Endodermal cell (in vitro differentiated cells): ENCODE measurements around the gene FKBP14. TPM values are rescaled to one million over a fixed set of nuclear protein-coding genes. Genes with fewer than 3 reads are reported as not detected.

Experiments used
- DNase-seq: peaks from one replicate; pipeline ENCODE4 v3.0.0-alpha.2; 2017
- H3K27ac ChIP-seq: 2 replicates; pipeline ENCODE4 v1.5.1; 2013; ENCODE audit warnings: mild to moderate bottlenecking, low read depth, low read length, moderate library complexity
- H3K27me3 ChIP-seq: 2 replicates; pipeline ENCODE4 v1.6.1; 2013; ENCODE audit warnings: mild to moderate bottlenecking, low read length, moderate library complexity; ENCODE audit not compliant: insufficient read depth, control insufficient read depth, poor library complexity, severe bottlenecking
- H3K36me3 ChIP-seq: 2 replicates; pipeline ENCODE4 v1.7.0; 2013; ENCODE audit warnings: mild to moderate bottlenecking, low read length, moderate library complexity; ENCODE audit not compliant: control insufficient read depth, insufficient read depth
- H3K4me1 ChIP-seq: one replicate; pipeline ENCODE4 v1.7.0; 2013; ENCODE audit warnings: low read length; ENCODE audit not compliant: control insufficient read depth, insufficient read depth
- H3K4me3 ChIP-seq: 2 replicates; pipeline ENCODE4 v1.5.1; 2013; ENCODE audit warnings: mild to moderate bottlenecking, low read length, moderate library complexity
- H3K9ac ChIP-seq: 2 replicates; pipeline ENCODE4 v1.6.1; 2013; ENCODE audit warnings: mild to moderate bottlenecking, low read length, moderate library complexity; ENCODE audit not compliant: poor library complexity, severe bottlenecking; ENCODE audit errors: extremely low read depth
- H3K9me3 ChIP-seq: 2 replicates; pipeline ENCODE4 v1.6.1; 2013; ENCODE audit warnings: mild to moderate bottlenecking, low read length, moderate library complexity; ENCODE audit not compliant: control insufficient read depth
- H3K27ac Mint-ChIP-seq: 2 replicates; pipeline ENCODE4 v1.8.0; 2020; ENCODE audit warnings: mixed read lengths
- H3K27me3 Mint-ChIP-seq: 2 replicates; pipeline ENCODE4 v1.8.0; 2021; ENCODE audit warnings: mild to moderate bottlenecking, mixed read lengths; ENCODE audit not compliant: insufficient read depth
- H3K36me3 Mint-ChIP-seq: 2 replicates; pipeline ENCODE4 v1.8.0; 2020; ENCODE audit warnings: low read depth, mixed read lengths
- H3K4me1 Mint-ChIP-seq: 2 replicates; pipeline ENCODE4 v1.8.0; 2020; ENCODE audit warnings: mixed read lengths
- H3K4me3 Mint-ChIP-seq: 2 replicates; pipeline ENCODE4 v1.8.0; 2020; ENCODE audit warnings: mild to moderate bottlenecking, moderate library complexity, mixed read lengths
- H3K9me3 Mint-ChIP-seq: 2 replicates; pipeline ENCODE4 v1.8.0; 2020; ENCODE audit warnings: mild to moderate bottlenecking, mixed read lengths
- CTCF ChIP-seq: fragments of 200-600 bp; sonication (generic); conservative IDR thresholded peaks from 2 replicates; pipeline ENCODE4 v1.5.0; 2021; ENCODE audit warnings: antibody characterized with exemption, mild to moderate bottlenecking
- WGBS, 2 experiments: methylation state at CpG; one replicate each; pipeline versions ENCODE4 v1.1.5 to v1.1.7; 2013; ENCODE audit warnings: missing lambda C conversion rate in 2 of 2, mixed read lengths in 1 of 2; ENCODE audit not compliant: insufficient coverage in 1 of 2, insufficient read length in 1 of 2; 5-methylcytosine and 5-hydroxymethylcytosine counted together
- long read RNA-seq, 4 experiments: library from polyadenylated mRNA in 2 of 4; library from RNA in 1 of 4; library from capped mRNA in 1 of 4; stranded (forward) in 3 of 4; unstranded in 1 of 4; transcript quantifications; one replicate each; pipeline ENCODE4 v2.0.0, GENCODE V29; 2020 to 2021; ENCODE audit warnings: inconsistent platforms in 1 of 4
- polyA plus RNA-seq, 2 experiments: library from polyadenylated mRNA; stranded (reverse); fragments of 50-300 nt; gene quantifications; one replicate each; pipeline ENCODE4 v1.2.3, GENCODE V29; 2013
- total RNA-seq, 2 donors: library from RNA; stranded (reverse); fragmentation: NEBNext Ultra II Directional in 1 of 2; extraction: Animal tissue kit (Norgen Biotek cat#: 25700) in 1 of 2; gene quantifications; 2 replicates in 1 of 2; 3 replicates in 1 of 2; pipeline ENCODE4 v1.2.1, GENCODE V29; 2021

Gene FKBP14
- total RNA-seq = 10 to 100 TPM; 15.1 to 24.8 TPM
- 12.9 TPM for polyA plus RNA-seq (2013, experiment 1 of 2)
- 10.9 TPM for polyA plus RNA-seq (2013, experiment 2 of 2)
- long read RNA-seq, experiment 1, partial matches to known transcripts = 0 of 5 reads
- long read RNA-seq, experiment 1, other reads (novel, unspliced or antisense) = 5 of 5 reads
- long read RNA-seq, experiment 2, full-length matches to known transcripts = 14 of 17 reads
- long read RNA-seq, experiment 2, partial matches to known transcripts = 0 of 17 reads
- long read RNA-seq, experiment 2, other reads (novel, unspliced or antisense) = 3 of 17 reads
- long read RNA-seq, experiment 3, full-length matches to known transcripts = 38 of 42 reads
- long read RNA-seq, experiment 3, partial matches to known transcripts = 0 of 42 reads
- long read RNA-seq, experiment 3, other reads (novel, unspliced or antisense) = 4 of 42 reads
- long read RNA-seq, experiment 4, full-length matches to known transcripts = 17 of 21 reads
- long read RNA-seq, experiment 4, partial matches to known transcripts = 1 of 21 reads
- long read RNA-seq, experiment 4, other reads (novel, unspliced or antisense) = 3 of 21 reads

- Histone ChIP-seq H3K27me3 (no peaks in the 10 kb centered on the region), H3K36me3 (no peaks in the 10 kb centered on the region), H3K4me1 (peaks cover 2% of the 10 kb centered on the region), H3K27ac (peak within 1 kb of the TSS; percentile 56), H3K9me3 (no peaks in the 10 kb centered on the region), H3K9ac (peak within 1 kb of the TSS; percentile 93), H3K4me3 (peak within 1 kb of the TSS; percentile 95)
- TF ChIP-seq CTCF = no peak
- Mint-ChIP-seq H3K27ac (peak within 1 kb of the TSS; percentile 98), H3K9me3 (no peaks in the 10 kb centered on the region), H3K4me3 (no peak within 1 kb of the TSS), H3K4me1 (peaks cover 28% of the 10 kb centered on the region), H3K27me3 (no peaks in the 10 kb centered on the region), H3K36me3 (peaks cover 13% of the 10 kb centered on the region)
- 0% methylated on average over 31 to 35 of the region's 35 CpGs for WGBS, 2 experiments
- DNase-seq = peak; percentile 99
Observed at GRCh38 chr7:30026229-30027064, at the start of gene FKBP14. Gene FKBP14, minus strand, starts transcription at chr7:30026702. Its CDS starts 194 bp downstream, at chr7:30026508.

GRCh38 chr7:30074422-30075030 lies 48.0 kb upstream of the FKBP14 start:
- 71% methylated on average over 1 of the region's 1 CpG; no CpG with 5 or more reads in 1 of the 2 experiments for WGBS, 2 experiments
- Histone ChIP-seq H3K36me3 (peaks cover 41% of the 10 kb centered on the region), H3K9ac (no peak overlapping the region), H3K27ac (no peak overlapping the region), H3K4me1 (peaks cover 3% of the 10 kb centered on the region), H3K9me3 (no peaks in the 10 kb centered on the region), H3K4me3 (no peak overlapping the region), H3K27me3 (no peaks in the 10 kb centered on the region)
- H3K4me1 Mint-ChIP-seq = peaks cover 19% of the 10 kb centered on the region
- peak; percentile 76 for TF ChIP-seq CTCF
- no peak overlapping the region for H3K27ac Mint-ChIP-seq
- no peak overlapping the region for H3K4me3 Mint-ChIP-seq
- no peaks in the 10 kb centered on the region for H3K9me3 Mint-ChIP-seq
- H3K36me3 Mint-ChIP-seq = peaks cover 16% of the 10 kb centered on the region
- H3K27me3 Mint-ChIP-seq = no peaks in the 10 kb centered on the region
- DNase-seq = no peak

- Histone ChIP-seq H3K4me3 (no peak overlapping the region), H3K9ac (no peak overlapping the region), H3K27ac (no peak overlapping the region), H3K9me3 (no peaks in the 10 kb centered on the region), H3K27me3 (no peaks in the 10 kb centered on the region), H3K36me3 (peaks cover 44% of the 10 kb centered on the region), H3K4me1 (peaks cover 3% of the 10 kb centered on the region)
- no peaks in the 10 kb centered on the region for H3K9me3 Mint-ChIP-seq
- H3K4me1 Mint-ChIP-seq = peaks cover 19% of the 10 kb centered on the region
- H3K27me3 Mint-ChIP-seq = no peaks in the 10 kb centered on the region
- 100% methylated on average over 1 of the region's 1 CpG; no CpG with 5 or more reads in 1 of the 2 experiments for WGBS, 2 experiments
- H3K4me3 Mint-ChIP-seq = no peak overlapping the region
- no peak for DNase-seq
- H3K36me3 Mint-ChIP-seq = peaks cover 9% of the 10 kb centered on the region
- no peak overlapping the region for H3K27ac Mint-ChIP-seq
- TF ChIP-seq CTCF = no peak
Observed at GRCh38 chr7:30072735-30073134, 46.2 kb upstream of the FKBP14 start.
